Sigmoid colon (tissue), 4 donors: Measurements from ENCODE around the gene PDE5A.

Source experiments
- CTCF ChIP-seq, 4 experiments: fragments of 450-650 bp in 3 of 4; fragments of 200-600 bp in 1 of 4; IDR thresholded peaks; one replicate each; pipeline ENCODE4 v1.5.1; 2016 to 2019; ENCODE audit warnings: antibody characterized with exemption in 4 of 4, mild to moderate bottlenecking in 3 of 4, moderate library complexity in 2 of 4
- EP300 ChIP-seq, 4 donors: sonication (generic); formaldehyde crosslinking; IDR thresholded peaks; one replicate each; pipeline ENCODE4 v1.6.1; 2017; ENCODE audit warnings: antibody characterized with exemption in 4 of 4
- POLR2AphosphoS5 ChIP-seq, 4 donors: sonication (generic); formaldehyde crosslinking; IDR thresholded peaks; one replicate each; pipeline ENCODE4 v1.6.1; 2017; ENCODE audit warnings: antibody characterized with exemption in 4 of 4

- no peak for TF ChIP-seq CTCF (IDR thresholded peaks at IDR 0.05)
- no peak for TF ChIP-seq EP300 (IDR thresholded peaks at IDR 0.05)
- no peak for TF ChIP-seq POLR2AphosphoS5 (IDR thresholded peaks at IDR 0.05)
Measured at GRCh38 chr4:119512398-119512797, 116.2 kb downstream of the PDE5A start.
